HCT116 (cell line): ENCODE data around the gene DDX20. TPM values are rescaled to one million over a fixed set of nuclear protein-coding genes. Genes with fewer than 3 reads are reported as not detected.

ENCODE experiments used
- ATAC-seq: fragments of 200-7000 bp; cut with Tn5 transposase; 2 replicates; pipeline ENCODE4 v1.9.1; 2020; ENCODE audit warnings: mild to moderate bottlenecking, moderate library complexity
- BruUV-seq: library from RNA; stranded (reverse); fragments of 400-500 nt; replicated peaks from 2 replicates; lab custom pipeline; 2021; lab: Mats Ljungman, UMichigan
- CTCF ChIA-PET: fragments of 300-600 bp; sonication (Branson Sonifier 250); formaldehyde crosslinking; loops from one replicate; lab custom pipeline; 2021; ENCODE audit warnings: antibody characterized with exemption; lab: Charles Lee
- POLR2A ChIA-PET: fragments of 300-600, 350-600 bp; sonication (Branson Sonifier 250); formaldehyde crosslinking; loops from one replicate; lab custom pipeline; 2021; ENCODE audit warnings: antibody characterized with exemption; lab: Charles Lee
- RAD21 ChIA-PET, 2 experiments: fragments of 300-600 bp; sonication (Branson Sonifier 250); formaldehyde crosslinking; loops; one replicate each; lab custom pipeline; 2023; ENCODE audit warnings: low total read pairs in 2 of 2; ENCODE audit not compliant: uncharacterized antibody in 2 of 2, unreplicated experiment in 2 of 2, low non-redundant PET in 1 of 2; lab: Charles Lee
- DNase-seq: peaks from one replicate; pipeline ENCODE4 v3.0.0-alpha.2; 2010; ENCODE audit warnings: low read depth, low spot score
- H2AFZ ChIP-seq: fragments of 200-600 bp; shearing (Covaris generic), sonication (generic); 2 replicates; pipeline ENCODE4 v1.6.1; 2017; ENCODE audit warnings: low read depth, mixed run types, mixed read lengths, antibody characterized with exemption, low read length; ENCODE audit not compliant: poor library complexity, severe bottlenecking
- H3K27ac ChIP-seq: 2 replicates; pipeline ENCODE4 v1.5.1; 2012; ENCODE audit warnings: low read depth, low read length
- H3K27me3 ChIP-seq: fragments of 200-600 bp; sonication (generic); 2 replicates; pipeline ENCODE4 v1.6.1; 2016; ENCODE audit warnings: mixed run types, low read length, mixed read lengths; ENCODE audit not compliant: insufficient read depth
- H3K36me3 ChIP-seq, 2 experiments: fragments of 200-500 bp in 1 of 2; fragments of 200-600 bp in 1 of 2; sonication (Bioruptor generic) in 1 of 2; sonication (generic) in 1 of 2; 2 replicates each; pipeline versions ENCODE4 v1.5.1 to v1.6.1; 2014 to 2016; ENCODE audit warnings: low read length in 2 of 2, inconsistent platforms in 1 of 2, mixed read lengths in 1 of 2, mixed run types in 1 of 2; ENCODE audit not compliant: insufficient read depth in 2 of 2, control insufficient read depth in 1 of 2
- H3K4me1 ChIP-seq, 2 experiments: fragments of 200-600 bp in 1 of 2; sonication (generic) in 1 of 2; 2 replicates each; pipeline versions ENCODE4 v1.5.1 to v1.6.1; 2012 to 2017; ENCODE audit warnings: low read length in 2 of 2, inconsistent platforms in 1 of 2, mild to moderate bottlenecking in 1 of 2, mixed read lengths in 1 of 2, mixed run types in 1 of 2, moderate library complexity in 1 of 2; ENCODE audit not compliant: insufficient read depth in 2 of 2, control insufficient read depth in 1 of 2
- H3K4me2 ChIP-seq: fragments of 200-600 bp; sonication (generic); 2 replicates; pipeline ENCODE4 v1.6.1; 2017; ENCODE audit warnings: mixed run types, low read length, mixed read lengths
- H3K4me3 ChIP-seq, 2 experiments: fragments of 200-600 bp in 1 of 2; sonication (generic) in 1 of 2; replicated peaks in 1 of 2; 2 replicates each; pipeline ENCODE4 v1.5.1; 2011 to 2016; ENCODE audit warnings: low read length in 2 of 2, control low read depth in 1 of 2, low read depth in 1 of 2, mild to moderate bottlenecking in 1 of 2, mixed read lengths in 1 of 2, mixed run types in 1 of 2
- H3K79me2 ChIP-seq: fragments of 200-600 bp; sonication (generic); 2 replicates; pipeline ENCODE4 v1.6.1; 2017; ENCODE audit warnings: mild to moderate bottlenecking, mixed run types, low read length, moderate library complexity, mixed read lengths; ENCODE audit not compliant: insufficient read depth
- H3K9ac ChIP-seq: fragments of 200-600 bp; sonication (generic); 2 replicates; pipeline ENCODE4 v1.6.1; 2016; ENCODE audit warnings: low read length, mixed read lengths
- H3K9me2 ChIP-seq: fragments of 200-600 bp; sonication (generic), shearing (Covaris generic); 2 replicates; pipeline ENCODE4 v1.6.1; 2017; ENCODE audit warnings: mixed run types, mild to moderate bottlenecking, moderate library complexity; ENCODE audit not compliant: insufficient read depth
- H3K9me3 ChIP-seq, 2 experiments: fragments of 200-500 bp in 1 of 2; fragments of 200-600 bp in 1 of 2; sonication (Bioruptor generic) in 1 of 2; sonication (generic) in 1 of 2; 2 replicates each; pipeline ENCODE4 v1.6.1; 2014 to 2017; ENCODE audit warnings: low read length in 2 of 2, mixed read lengths in 2 of 2, inconsistent platforms in 1 of 2, low read depth in 1 of 2, mild to moderate bottlenecking in 1 of 2, mixed run types in 1 of 2, moderate library complexity in 1 of 2; ENCODE audit not compliant: control insufficient read depth in 1 of 2, insufficient read depth in 1 of 2
- H4K20me1 ChIP-seq: fragments of 200-600 bp; sonication (generic), shearing (Covaris generic); 2 replicates; pipeline ENCODE4 v1.6.1; 2017; ENCODE audit warnings: mixed run types, mild to moderate bottlenecking, moderate library complexity; ENCODE audit not compliant: insufficient read depth
- CBX3 ChIP-seq: IDR thresholded peaks from 2 replicates; pipeline ENCODE4 v1.6.1; 2012; ENCODE audit warnings: low read depth
- CEBPB ChIP-seq: IDR thresholded peaks from 2 replicates; pipeline ENCODE4 v1.6.1; 2012; ENCODE audit warnings: low read depth
- FOSL1 ChIP-seq: IDR thresholded peaks from 2 replicates; pipeline ENCODE4 v1.6.1; 2012; ENCODE audit warnings: low read depth
- POLR2AphosphoS5 ChIP-seq: IDR thresholded peaks from 2 replicates; pipeline ENCODE4 v1.6.1; 2011; ENCODE audit warnings: mild to moderate bottlenecking, low read depth, low read length, moderate library complexity
- SIN3A ChIP-seq: IDR thresholded peaks from 2 replicates; pipeline ENCODE4 v1.6.1; 2012; ENCODE audit warnings: low read depth
- SRF ChIP-seq: IDR thresholded peaks from 2 replicates; pipeline ENCODE4 v1.6.1; 2012; ENCODE audit warnings: low read depth
- TCF7L2 ChIP-seq: IDR thresholded peaks from 2 replicates; pipeline ENCODE4 v1.7.0; 2011; ENCODE audit warnings: borderline replicate concordance, inconsistent platforms; ENCODE audit not compliant: insufficient read depth, insufficient read length; ENCODE audit errors: extremely low read depth
- intact Hi-C: fragments of 100-400 bp; cut with micrococcal nuclease; formaldehyde crosslinking; loops from 2 replicates; pipeline ENCODE4 v1.10.0; 2022
- total RNA-seq: library from RNA; stranded (reverse); gene quantifications from one replicate; pipeline ENCODE4 v1.2.1, GENCODE V29; 2021; ENCODE audit not compliant: unreplicated experiment
- TF ChIP-seq, protein P1 (sequence below): IDR thresholded peaks from 2 replicates; pipeline ENCODE4 v1.6.1; 2012; ENCODE audit warnings: low read depth
- TF ChIP-seq, protein P2 (sequence below): IDR thresholded peaks from 2 replicates; pipeline ENCODE4 v1.6.1; 2012

DDX20 gene
- total RNA-seq, 1 experiment from 2014 or later, result 14.9 TPM

DNA sequence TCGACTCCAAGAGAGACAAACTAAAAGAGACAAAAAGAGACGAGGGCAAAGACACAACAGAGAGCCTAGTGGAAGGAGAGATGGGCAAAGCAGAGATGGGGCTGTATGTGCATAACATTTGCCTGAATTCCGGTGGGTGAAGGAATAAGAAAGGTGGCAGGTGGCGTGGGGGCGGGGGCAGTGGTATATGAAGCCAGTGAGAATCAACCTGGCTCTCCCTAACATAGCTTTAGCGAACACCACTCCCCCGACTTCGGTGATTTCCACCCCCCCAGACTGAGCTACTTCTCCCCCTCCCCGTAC lies 17.6 kb upstream of the DDX20 start:
- Histone ChIP-seq H2AFZ (no peak overlapping the region), H3K9me2 (no peaks in the 10 kb centered on the region), H3K27me3 (no peaks in the 10 kb centered on the region), H3K9me3 (no peaks in the 10 kb centered on the region), H4K20me1 (no peaks in the 10 kb centered on the region), H3K36me3 (no peaks in the 10 kb centered on the region), H3K4me1 (peaks cover 15 to 28% of the 10 kb centered on the region in 2 experiments; a peak in 3 of 4 replicates), H3K4me3 (peak overlapping the region; percentile 53 to 59), H3K79me2 (no peaks in the 10 kb centered on the region), H3K27ac (peak overlapping the region; percentile 96; the same call in 1 of the 2 replicates), H3K9ac (peak overlapping the region; percentile 49), H3K4me2 (peak overlapping the region; percentile 81)
- ATAC-seq (no peak), DNase-seq (no peak)
- intact Hi-C loops, result no loop called here
- TF ChIP-seq TCF7L2 (no peak), CBX3 (no peak), POLR2AphosphoS5 (no peak), SIN3A (no peak), FOSL1 (no peak), SRF (no peak), CEBPB (no peak)
- TF ChIP-seq, protein P1, sequence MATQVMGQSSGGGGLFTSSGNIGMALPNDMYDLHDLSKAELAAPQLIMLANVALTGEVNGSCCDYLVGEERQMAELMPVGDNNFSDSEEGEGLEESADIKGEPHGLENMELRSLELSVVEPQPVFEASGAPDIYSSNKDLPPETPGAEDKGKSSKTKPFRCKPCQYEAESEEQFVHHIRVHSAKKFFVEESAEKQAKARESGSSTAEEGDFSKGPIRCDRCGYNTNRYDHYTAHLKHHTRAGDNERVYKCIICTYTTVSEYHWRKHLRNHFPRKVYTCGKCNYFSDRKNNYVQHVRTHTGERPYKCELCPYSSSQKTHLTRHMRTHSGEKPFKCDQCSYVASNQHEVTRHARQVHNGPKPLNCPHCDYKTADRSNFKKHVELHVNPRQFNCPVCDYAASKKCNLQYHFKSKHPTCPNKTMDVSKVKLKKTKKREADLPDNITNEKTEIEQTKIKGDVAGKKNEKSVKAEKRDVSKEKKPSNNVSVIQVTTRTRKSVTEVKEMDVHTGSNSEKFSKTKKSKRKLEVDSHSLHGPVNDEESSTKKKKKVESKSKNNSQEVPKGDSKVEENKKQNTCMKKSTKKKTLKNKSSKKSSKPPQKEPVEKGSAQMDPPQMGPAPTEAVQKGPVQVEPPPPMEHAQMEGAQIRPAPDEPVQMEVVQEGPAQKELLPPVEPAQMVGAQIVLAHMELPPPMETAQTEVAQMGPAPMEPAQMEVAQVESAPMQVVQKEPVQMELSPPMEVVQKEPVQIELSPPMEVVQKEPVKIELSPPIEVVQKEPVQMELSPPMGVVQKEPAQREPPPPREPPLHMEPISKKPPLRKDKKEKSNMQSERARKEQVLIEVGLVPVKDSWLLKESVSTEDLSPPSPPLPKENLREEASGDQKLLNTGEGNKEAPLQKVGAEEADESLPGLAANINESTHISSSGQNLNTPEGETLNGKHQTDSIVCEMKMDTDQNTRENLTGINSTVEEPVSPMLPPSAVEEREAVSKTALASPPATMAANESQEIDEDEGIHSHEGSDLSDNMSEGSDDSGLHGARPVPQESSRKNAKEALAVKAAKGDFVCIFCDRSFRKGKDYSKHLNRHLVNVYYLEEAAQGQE, result no peak
- TF ChIP-seq, protein P2, sequence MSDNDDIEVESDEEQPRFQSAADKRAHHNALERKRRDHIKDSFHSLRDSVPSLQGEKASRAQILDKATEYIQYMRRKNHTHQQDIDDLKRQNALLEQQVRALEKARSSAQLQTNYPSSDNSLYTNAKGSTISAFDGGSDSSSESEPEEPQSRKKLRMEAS, result no peak
- POLR2A ChIA-PET, result interaction anchor here (1.2 kb wide), 1 partner anchor 9 kb away, joined by 5 read pairs; no protein-coding TSS in a partner anchor
- RAD21 ChIA-PET, result interaction anchor here in 1 of 2 experiments (0.6 to 1.1 kb wide), 2 partner anchors 9 to 76 kb away, joined by 3 read pairs; no protein-coding TSS in a partner anchor
- CTCF ChIA-PET, result interaction anchor here (1.3 to 2.5 kb wide), 4 partner anchors 9 to 256 kb away, joined by 3 to 22 read pairs (median 8); no protein-coding TSS in a partner anchor
- BruUV-seq, result no TSS peak
